Right ventricle myocardium inferior (tissue), 1 donor: ENCODE data around the gene KLHL21. TPM values are rescaled to one million over a fixed set of nuclear protein-coding genes. Genes with fewer than 3 reads are reported as not detected.
"Not testable (repeated sequence)": the region's sequence is repeated elsewhere in the genome, so short reads cannot be mapped to it uniquely, and the experiment has no call there.

Experiments
- ATAC-seq: fragments of 200-7000 bp; cut with Tn5 transposase; one replicate; pipeline ENCODE4 v1.9.1; 2020; ENCODE audit warnings: mild to moderate bottlenecking, moderate library complexity
- DNase-seq: peaks from one replicate; pipeline ENCODE4 v3.0.0; 2021; ENCODE audit errors: missing footprints
- intact Hi-C: fragments of 100-400 bp; cut with DNase I; formaldehyde crosslinking; loops from one replicate; pipeline ENCODE4 v1.11.0; 2022
- total RNA-seq: library from RNA; stranded (reverse); fragmentation: NEBNext Ultra II Directional; extraction: Animal tissue kit (Norgen Biotek cat#: 25700); gene quantifications from one replicate; pipeline ENCODE4 v1.2.1, GENCODE V29; 2021
- donor health status: DM: no; HTN: yes; CAD: no; lungs with severe emphysema.

The KLHL21 gene
- total RNA-seq, 1 donor from 2014 or later: 102 TPM

- intact Hi-C loops: loop anchor here (1.0 kb wide), 1 partner anchor 10 kb away; the partner anchor contains the start of gene PHF13
These were observed 707 bp upstream of the KLHL21 start for GRCh38 chr1:6603238-6603914.

GRCh38 chr1:6601923-6602668 is 573 bp downstream of the KLHL21 start:
- ATAC-seq (peak; percentile 18), DNase-seq (no peak)
- intact Hi-C loops: loop anchor here (1.0 to 2.0 kb wide), 2 partner anchors 21 to 48 kb away; partner anchors contain the start of gene NOL9

More at GRCh38 chr1:6603238-6603914, 707 bp upstream of the KLHL21 start:
- peak; percentile 27 for ATAC-seq
- DNase-seq: no peak

GRCh38 chr1:6601049-6601922 is 1.4 kb downstream of the KLHL21 start:
- intact Hi-C loops: loop anchor here (1.0 to 2.0 kb wide), 2 partner anchors 20 to 47 kb away; partner anchors contain the start of gene NOL9
- DNase-seq (peak; percentile 83), ATAC-seq (peak; percentile 40)

GRCh38 chr1:6600410-6601048 is 2.1 kb downstream of the KLHL21 start:
- intact Hi-C loops: loop anchor here (1.0 to 2.0 kb wide), 2 partner anchors 20 to 46 kb away; partner anchors contain the start of gene NOL9
- no peak for ATAC-seq

GRCh38 chr1:6599991-6600390 is 2.7 kb downstream of the KLHL21 start:
- ATAC-seq, DNase-seq: not testable (repeated sequence)
- intact Hi-C loops: loop anchor here (2.0 kb wide), 1 partner anchor 19 kb away; no protein-coding TSS in a partner anchor

More at GRCh38 chr1:6600410-6601048, 2.1 kb downstream of the KLHL21 start:
- DNase-seq: no peak

- DNase-seq: peak; percentile 82
- ATAC-seq: no peak
- intact Hi-C loops: no loop called here
These were observed 3.3 kb downstream of the KLHL21 start for GRCh38 chr1:6599141-6599975.

- DNase-seq (peak; percentile 45), ATAC-seq (no peak)
- intact Hi-C loops: no loop called here
These were observed 4.9 kb downstream of the KLHL21 start for GRCh38 chr1:6597777-6598131.

GRCh38 chr1:6596886-6597776 is 5.5 kb downstream of the KLHL21 start:
- peak; percentile 61 for DNase-seq
- intact Hi-C loops: no loop called here
- ATAC-seq: no peak

- ATAC-seq (no peak), DNase-seq (no peak)
These were observed 6.3 kb downstream of the KLHL21 start for GRCh38 chr1:6596351-6596750.

GRCh38 chr1:6594977-6595740 is 7.5 kb downstream of the KLHL21 start:
- DNase-seq: no peak
- intact Hi-C loops: no loop called here
- ATAC-seq: no peak

More at GRCh38 chr1:6596351-6596750, 6.3 kb downstream of the KLHL21 start:
- intact Hi-C loops: no loop called here

GRCh38 chr1:6593810-6594209 is 8.9 kb downstream of the KLHL21 start:
- no peak for ATAC-seq
- intact Hi-C loops: no loop called here
- no peak for DNase-seq

- intact Hi-C loops: no loop called here
- ATAC-seq: no peak
- DNase-seq: no peak
These were observed 9.6 kb downstream of the KLHL21 start for GRCh38 chr1:6592865-6593593.

- ATAC-seq: peak; percentile 9
- DNase-seq: peak; percentile 71
- intact Hi-C loops: no loop called here
These were observed 10.2 kb downstream of the KLHL21 start for GRCh38 chr1:6592441-6592840.

GRCh38 chr1:6591644-6592043 is 11.0 kb downstream of the KLHL21 start:
- intact Hi-C loops: no loop called here
- DNase-seq (no peak), ATAC-seq (no peak)

- intact Hi-C loops: no loop called here
- ATAC-seq: peak; percentile 12
- peak; percentile 73 for DNase-seq
These were observed 11.4 kb downstream of the KLHL21 start for GRCh38 chr1:6591222-6591621.
